ENCODE data around the gene MTCP1.

GRCh38 chrX:155070038-155070437, 898 bp downstream of the MTCP1 start:
- TF ChIP-seq POLR2A (IDR thresholded peaks at IDR 0.05) (no peak), CTCF (IDR thresholded peaks at IDR 0.05) (no peak), EP300 (IDR thresholded peaks at IDR 0.05) (no peak)

Data from ovary (tissue), 3 donors.